Right cardiac atrium (tissue), 5 donors: ENCODE data around the gene ASCL2. TPM values are rescaled to one million over a fixed set of nuclear protein-coding genes. Genes with fewer than 3 reads are reported as not detected.
A peak's percentile ranks its signal among the peaks of the same experiment; 100 is the strongest.

Experiments used
- ATAC-seq, 2 donors: fragments of 200-7000 bp; cut with Tn5 transposase; one replicate each; pipeline versions ENCODE4 v1.8.0 to v1.9.1; 2020; ENCODE audit warnings: moderate library complexity in 2 of 2, mild to moderate bottlenecking in 1 of 2
- DNase-seq, 3 donors: peaks; one replicate each; pipeline ENCODE4 v3.0.0-alpha.2; 2020
- H3K27ac ChIP-seq: one replicate; pipeline ENCODE4 v1.5.1; 2013; ENCODE audit warnings: mild to moderate bottlenecking, low read length, control low read depth, moderate library complexity
- H3K27me3 ChIP-seq: one replicate; pipeline ENCODE4 v1.6.1; 2013; ENCODE audit not compliant: control insufficient read depth, insufficient read depth
- H3K4me1 ChIP-seq: one replicate; pipeline ENCODE4 v1.6.1; 2013; ENCODE audit warnings: low read length; ENCODE audit not compliant: control insufficient read depth, insufficient read depth
- H3K4me3 ChIP-seq: one replicate; pipeline ENCODE4 v1.5.1; 2013; ENCODE audit warnings: low read length, control low read depth
- H3K9me3 ChIP-seq: one replicate; pipeline ENCODE4 v1.6.1; 2013; ENCODE audit warnings: low read length; ENCODE audit not compliant: control insufficient read depth
- WGBS: extraction: QIAGEN DNeasy Blood & Tissue Kit; methylation state at CpG from one replicate; pipeline ENCODE4 v1.1.7; 2013; 5-methylcytosine and 5-hydroxymethylcytosine counted together
- intact Hi-C, 4 donors: fragments of 100-400 bp; cut with DNase I; formaldehyde crosslinking; loops; one replicate each; pipeline versions ENCODE4 v1.11.0 to v1.14.0; 2022 to 2023
- polyA plus RNA-seq: library from polyadenylated mRNA; stranded (reverse); fragments of 200-250 nt; gene quantifications from one replicate; pipeline ENCODE4 v1.2.3, GENCODE V29; 2013
- total RNA-seq, 4 donors: library from RNA; stranded (reverse); fragmentation: NEBNext Ultra II Directional; extraction: Animal tissue kit (Norgen Biotek cat#: 25700); gene quantifications; one replicate each; pipeline ENCODE4 v1.2.1, GENCODE V29; 2021
- donor health status: healthy with polysubstance abuse.
- donor health status: DM: no; HTN: yes; CAD: no.
- donor health status: DM: no; HTN: no; CAD: no.
- donor health status: DM: no; HTN: yes; CAD: no; lungs with severe emphysema.
- donor health status: DM: yes; HTN: yes; CAD: no.

Gene ASCL2
- total and polyA plus RNA-seq, 5 donors, result 0.20 to 0.51 (median 0.29) TPM; not detected in 1

GRCh38 chr11:2314525-2315394 is 44.4 kb upstream of the ASCL2 start:
- H3K4me3 ChIP-seq, result no peak overlapping the region
- peaks cover 6% of the 10 kb centered on the region for H3K4me1 ChIP-seq
- intact Hi-C loops, result loop anchor here (5.0 to 10.0 kb wide), 4 partner anchors 53 to 88 kb away; partner anchors contain the start of genes CD81 (in 1 of the 4) and TSSC4 (in 1 of the 4)
- DNase-seq, result peak; percentile 96 to 98 (median 97)
- WGBS, result 29% methylated on average over 16 of the region's 16 CpGs
- no peaks in the 10 kb centered on the region for H3K9me3 ChIP-seq
- peak; percentile 90 to 91 for ATAC-seq
- H3K27me3 ChIP-seq, result no peaks in the 10 kb centered on the region
- peak overlapping the region; percentile 82 for H3K27ac ChIP-seq

- H3K9me3 ChIP-seq, result no peaks in the 10 kb centered on the region
- no peak overlapping the region for H3K4me3 ChIP-seq
- H3K4me1 ChIP-seq, result peaks cover 6% of the 10 kb centered on the region
- peak overlapping the region; percentile 82 for H3K27ac ChIP-seq
- intact Hi-C loops, result loop anchor here in 3 of 4 donors (5.0 to 10.0 kb wide), 3 partner anchors 53 to 88 kb away; partner anchors contain the start of genes CD81 (in 1 of the 3) and TSSC4 (in 1 of the 3)
- no peaks in the 10 kb centered on the region for H3K27me3 ChIP-seq
- 84% methylated on average over 7 of the region's 7 CpGs for WGBS
- peak; percentile 13 to 67 (median 57) for DNase-seq
- ATAC-seq, result no peak
Measured at GRCh38 chr11:2314136-2314524, 43.7 kb upstream of the ASCL2 start.

- intact Hi-C loops, result loop anchor here in 3 of 4 donors (5.0 to 10.0 kb wide), 3 partner anchors 54 to 89 kb away; partner anchors contain the start of genes CD81 (in 1 of the 3) and TSSC4 (in 1 of the 3)
- ATAC-seq, result no peak
- H3K27me3 ChIP-seq, result no peaks in the 10 kb centered on the region
- no peaks in the 10 kb centered on the region for H3K9me3 ChIP-seq
- 72% methylated on average over 34 of the region's 34 CpGs for WGBS
- no peak overlapping the region for H3K27ac ChIP-seq
- H3K4me3 ChIP-seq, result no peak overlapping the region
- peaks cover 6% of the 10 kb centered on the region for H3K4me1 ChIP-seq
- peak; percentile 37 to 85 (median 75) for DNase-seq
Measured at GRCh38 chr11:2313051-2313951, 42.9 kb upstream of the ASCL2 start.

GRCh38 chr11:2312232-2313042 is 42.0 kb upstream of the ASCL2 start:
- Histone ChIP-seq H3K4me3 (no peak overlapping the region), H3K27me3 (no peaks in the 10 kb centered on the region), H3K27ac (peak overlapping the region; percentile 1), H3K4me1 (peaks cover 6% of the 10 kb centered on the region), H3K9me3 (no peaks in the 10 kb centered on the region)
- intact Hi-C loops, result loop anchor here in 3 of 4 donors (5.0 to 10.0 kb wide), 3 partner anchors 55 to 90 kb away; partner anchors contain the start of genes CD81 (in 1 of the 3) and TSSC4 (in 1 of the 3)
- ATAC-seq (peak in 1 of 2 donors; percentile 45), DNase-seq (peak; percentile 73 to 80 (median 79))
- WGBS, result 66% methylated on average over 22 of the region's 22 CpGs

- Histone ChIP-seq H3K4me1 (peaks cover 9% of the 10 kb centered on the region), H3K9me3 (no peaks in the 10 kb centered on the region), H3K27ac (peak overlapping the region; percentile 37), H3K27me3 (no peaks in the 10 kb centered on the region), H3K4me3 (no peak overlapping the region)
- intact Hi-C loops, result loop anchor here in 3 of 4 donors (5.0 to 10.0 kb wide), 3 partner anchors 56 to 91 kb away; partner anchors contain the start of genes CD81 (in 1 of the 3) and TSSC4 (in 1 of the 3)
- DNase-seq (peak; percentile 7 to 58 (median 48)), ATAC-seq (no peak)
- WGBS, result 76% methylated on average over 21 of the region's 21 CpGs
Measured at GRCh38 chr11:2311353-2312133, 41.2 kb upstream of the ASCL2 start.

- DNase-seq, result peak; percentile 8 to 48 (median 45)
- Histone ChIP-seq H3K27ac (no peak overlapping the region), H3K9me3 (no peaks in the 10 kb centered on the region)
Measured at GRCh38 chr11:2310786-2311352, 40.5 kb upstream of the ASCL2 start.

GRCh38 chr11:2310073-2310785 is 39.8 kb upstream of the ASCL2 start:
- no peak overlapping the region for H3K4me3 ChIP-seq
- no peak overlapping the region for H3K27ac ChIP-seq
- no peaks in the 10 kb centered on the region for H3K27me3 ChIP-seq
- intact Hi-C loops, result loop anchor here in 3 of 4 donors (5.0 to 10.0 kb wide), 3 partner anchors 57 to 92 kb away; partner anchors contain the start of genes CD81 (in 1 of the 3) and TSSC4 (in 1 of the 3)
- DNase-seq (peak in 1 of 3 donors; percentile 12), ATAC-seq (no peak)
- H3K4me1 ChIP-seq, result peaks cover 16% of the 10 kb centered on the region
- WGBS, result 82% methylated on average over 16 of the region's 16 CpGs
- H3K9me3 ChIP-seq, result no peaks in the 10 kb centered on the region

More at GRCh38 chr11:2310786-2311352, 40.5 kb upstream of the ASCL2 start:
- Histone ChIP-seq H3K4me3 (no peak overlapping the region), H3K27me3 (no peaks in the 10 kb centered on the region), H3K4me1 (peaks cover 9% of the 10 kb centered on the region)
- intact Hi-C loops, result loop anchor here in 3 of 4 donors (5.0 to 10.0 kb wide), 3 partner anchors 56 to 91 kb away; partner anchors contain the start of genes CD81 (in 1 of the 3) and TSSC4 (in 1 of the 3)
- ATAC-seq, result no peak
- WGBS, result 76% methylated on average over 16 of the region's 16 CpGs

- H3K4me3 ChIP-seq, result no peak overlapping the region
- no peak for ATAC-seq
- peaks cover 15% of the 10 kb centered on the region for H3K4me1 ChIP-seq
- H3K9me3 ChIP-seq, result no peaks in the 10 kb centered on the region
- WGBS, result 72% methylated on average over 19 of the region's 19 CpGs
- intact Hi-C loops, result loop anchor here (5.0 to 10.0 kb wide), 5 partner anchors 58 to 585 kb away; partner anchors contain the start of genes CD81 (in 1 of the 4) and TSSC4 (in 1 of the 4)
- H3K27me3 ChIP-seq, result no peaks in the 10 kb centered on the region
- peak in 2 of 3 donors; percentile 5 to 50 for DNase-seq
- H3K27ac ChIP-seq, result no peak overlapping the region
Measured at GRCh38 chr11:2309251-2310072, 39.1 kb upstream of the ASCL2 start.
